Fibroblast of the aortic adventitia (primary cell): ENCODE measurements around the gene ZSCAN22. TPM values are rescaled to one million over a fixed set of nuclear protein-coding genes. Genes with fewer than 3 reads are reported as not detected.

Experiments
- DNase-seq: peaks from one replicate; pipeline ENCODE4 v3.0.0-alpha.2; 2010; ENCODE audit warnings: low read depth
- H3K4me3 ChIP-seq: 2 replicates; pipeline ENCODE4 v1.5.1; 2011; ENCODE audit warnings: low read depth, mild to moderate bottlenecking, control low read depth, low read length, moderate library complexity
- total RNA-seq: library from RNA; depleted of rRNA; stranded (reverse); fragments of >200 nt; gene quantifications from 2 replicates; pipeline ENCODE4 v1.2.3, GENCODE V29; 2012; ENCODE audit warnings: low replicate concordance
- TF ChIP-seq, protein P1 (sequence below): IDR thresholded peaks from 2 replicates; pipeline ENCODE4 v1.5.1; 2011; ENCODE audit warnings: mild to moderate bottlenecking, low read length, control low read depth, inconsistent platforms; ENCODE audit not compliant: insufficient read depth

ZSCAN22 gene
- total RNA-seq, 1 donor, result 4.1 TPM

GRCh38 chr19:58355215-58355796 lies 28.5 kb downstream of the ZSCAN22 start:
- DNase-seq, result no peak
- no peak overlapping the region for H3K4me3 ChIP-seq

DNA sequence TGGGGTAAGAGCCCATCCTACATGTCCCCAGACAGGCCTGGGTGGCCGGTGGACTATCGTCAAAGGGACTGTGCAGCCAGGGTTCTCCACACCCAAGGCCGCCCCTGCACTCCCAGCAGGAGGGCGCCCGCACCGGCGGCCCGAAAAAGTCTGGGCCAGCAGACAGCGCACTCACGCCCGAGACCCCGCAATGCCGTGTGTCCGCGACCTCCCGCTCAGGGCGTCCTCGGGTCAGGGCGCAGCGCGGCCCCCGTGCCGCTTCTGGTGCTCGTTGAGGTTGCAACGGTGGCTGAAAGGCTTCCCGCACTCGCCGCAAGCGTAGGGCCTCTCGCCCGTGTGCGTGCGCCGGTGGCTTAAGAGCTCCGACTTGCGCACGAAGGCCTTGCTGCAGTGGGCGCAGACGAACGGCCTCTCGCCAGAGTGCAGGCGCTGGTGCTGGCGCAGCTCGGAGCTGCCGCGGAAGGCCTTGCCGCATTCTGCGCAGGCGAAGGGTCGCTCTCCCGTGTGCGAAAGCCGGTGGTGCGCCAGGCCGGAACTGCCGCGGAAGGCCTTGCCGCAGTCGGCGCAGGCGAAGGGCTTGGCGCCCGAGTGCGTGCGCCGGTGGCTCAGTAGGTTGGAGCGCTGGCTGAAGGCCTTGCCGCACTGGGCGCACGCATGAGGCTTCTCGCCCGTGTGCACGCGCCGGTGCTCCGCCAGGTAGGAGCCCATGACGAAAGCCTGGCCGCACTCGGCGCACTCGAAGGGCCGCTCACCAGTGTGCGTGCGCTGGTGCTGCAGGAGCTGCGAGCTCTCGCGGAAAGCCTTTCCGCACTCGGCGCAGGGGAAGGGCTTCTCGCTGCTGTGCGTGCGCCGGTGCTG lies 29.3 kb downstream of the ZSCAN22 start:
- DNase-seq, result peak; percentile 10
- no peak overlapping the region for H3K4me3 ChIP-seq
- TF ChIP-seq, protein P1, sequence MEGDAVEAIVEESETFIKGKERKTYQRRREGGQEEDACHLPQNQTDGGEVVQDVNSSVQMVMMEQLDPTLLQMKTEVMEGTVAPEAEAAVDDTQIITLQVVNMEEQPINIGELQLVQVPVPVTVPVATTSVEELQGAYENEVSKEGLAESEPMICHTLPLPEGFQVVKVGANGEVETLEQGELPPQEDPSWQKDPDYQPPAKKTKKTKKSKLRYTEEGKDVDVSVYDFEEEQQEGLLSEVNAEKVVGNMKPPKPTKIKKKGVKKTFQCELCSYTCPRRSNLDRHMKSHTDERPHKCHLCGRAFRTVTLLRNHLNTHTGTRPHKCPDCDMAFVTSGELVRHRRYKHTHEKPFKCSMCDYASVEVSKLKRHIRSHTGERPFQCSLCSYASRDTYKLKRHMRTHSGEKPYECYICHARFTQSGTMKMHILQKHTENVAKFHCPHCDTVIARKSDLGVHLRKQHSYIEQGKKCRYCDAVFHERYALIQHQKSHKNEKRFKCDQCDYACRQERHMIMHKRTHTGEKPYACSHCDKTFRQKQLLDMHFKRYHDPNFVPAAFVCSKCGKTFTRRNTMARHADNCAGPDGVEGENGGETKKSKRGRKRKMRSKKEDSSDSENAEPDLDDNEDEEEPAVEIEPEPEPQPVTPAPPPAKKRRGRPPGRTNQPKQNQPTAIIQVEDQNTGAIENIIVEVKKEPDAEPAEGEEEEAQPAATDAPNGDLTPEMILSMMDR, result no peak

More at GRCh38 chr19:58355215-58355796, 28.5 kb downstream of the ZSCAN22 start:
- TF ChIP-seq, protein P1, result no peak

DNA sequence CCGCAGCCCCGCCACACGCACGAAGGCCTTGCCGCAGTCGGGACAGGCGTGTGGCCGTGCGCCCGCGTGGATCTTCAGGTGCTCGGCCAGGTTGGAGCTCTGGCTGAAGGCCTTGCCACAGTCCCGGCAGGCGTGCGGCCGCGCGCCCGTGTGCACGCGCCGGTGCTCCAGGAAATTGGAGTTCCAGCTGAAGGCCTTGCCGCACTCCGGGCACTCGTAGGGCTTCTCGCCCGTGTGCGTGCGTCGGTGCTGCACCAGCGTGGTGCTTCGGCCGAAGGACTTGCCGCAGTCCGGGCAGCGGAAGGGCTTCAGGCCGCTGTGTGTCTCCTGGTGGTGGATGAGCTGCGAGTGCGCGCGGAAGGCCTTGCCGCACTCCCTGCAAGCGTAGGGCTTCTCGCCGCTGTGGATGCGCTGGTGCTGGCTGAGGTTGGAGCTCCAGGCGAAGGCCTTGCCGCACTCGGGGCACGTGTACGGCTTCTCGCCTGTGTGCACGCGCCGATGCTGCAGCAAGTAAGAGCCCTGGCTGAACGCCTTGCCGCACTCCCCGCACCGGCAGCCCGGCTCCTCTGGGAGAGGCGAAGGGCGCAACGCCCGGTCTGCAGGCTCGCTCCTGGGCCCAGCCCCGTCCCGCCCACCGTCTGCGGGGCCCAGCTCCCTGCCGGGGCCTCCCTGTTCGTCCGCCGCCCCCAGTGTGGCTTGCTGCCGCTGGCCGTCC lies 30.1 kb downstream of the ZSCAN22 start:
- TF ChIP-seq, protein P1, result no peak
- H3K4me3 ChIP-seq, result no peak overlapping the region
- no peak for DNase-seq

DNA sequence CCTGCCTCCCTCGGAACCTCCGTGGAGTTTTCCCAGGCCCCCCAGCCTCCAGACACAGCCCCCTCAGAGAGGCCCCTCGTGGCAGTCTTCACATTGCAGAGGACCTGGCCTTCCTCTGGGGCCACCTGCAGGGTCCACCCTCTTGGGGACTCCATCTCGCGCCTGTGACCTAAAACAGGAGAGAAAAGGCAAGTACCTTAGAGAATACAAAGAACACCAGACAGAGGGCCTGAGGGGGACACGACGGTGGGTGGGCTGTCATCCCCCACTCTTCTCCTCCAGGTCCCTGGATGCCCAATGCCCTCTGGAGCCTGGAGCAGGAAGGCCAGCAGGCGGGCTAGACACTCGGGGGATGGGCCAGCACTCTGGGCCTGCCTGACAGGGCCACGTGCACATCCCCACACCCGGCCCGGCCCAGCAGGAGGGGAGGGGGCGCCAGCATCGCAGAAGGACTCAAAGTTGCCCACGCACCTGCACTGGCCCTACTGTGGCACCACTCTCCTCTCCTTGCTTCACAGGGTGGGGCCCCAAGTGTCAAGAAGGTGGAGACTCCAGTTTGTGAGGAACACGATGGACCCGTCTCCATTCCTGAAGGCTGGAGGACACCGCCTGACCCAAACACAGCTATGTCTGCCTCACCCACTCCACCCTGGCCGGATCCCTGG lies 30.8 kb downstream of the ZSCAN22 start:
- no peak overlapping the region for H3K4me3 ChIP-seq
- DNase-seq, result no peak
- TF ChIP-seq, protein P1, result no peak

DNA sequence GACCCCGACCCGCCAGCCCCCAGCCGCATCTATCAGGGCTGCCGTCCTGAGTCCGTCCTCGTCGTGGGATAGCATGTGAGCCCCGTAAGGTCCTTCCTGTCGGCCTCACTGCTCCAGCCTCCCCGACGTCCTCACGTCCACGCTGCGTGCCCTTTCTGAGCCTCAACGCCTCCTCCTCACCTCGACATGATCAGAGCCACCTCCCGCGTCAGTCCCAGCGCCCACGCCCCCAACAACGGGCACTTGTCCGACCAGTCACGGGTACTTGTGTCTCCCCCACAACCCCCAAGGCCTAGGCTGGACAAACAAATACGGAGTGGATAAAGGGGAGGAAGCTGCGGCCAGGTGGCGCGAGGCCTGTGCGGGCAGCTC lies 35.1 kb downstream of the ZSCAN22 start:
- TF ChIP-seq, protein P1, result no peak
- no peak for DNase-seq
- peak overlapping the region; percentile 80 for H3K4me3 ChIP-seq

DNA sequence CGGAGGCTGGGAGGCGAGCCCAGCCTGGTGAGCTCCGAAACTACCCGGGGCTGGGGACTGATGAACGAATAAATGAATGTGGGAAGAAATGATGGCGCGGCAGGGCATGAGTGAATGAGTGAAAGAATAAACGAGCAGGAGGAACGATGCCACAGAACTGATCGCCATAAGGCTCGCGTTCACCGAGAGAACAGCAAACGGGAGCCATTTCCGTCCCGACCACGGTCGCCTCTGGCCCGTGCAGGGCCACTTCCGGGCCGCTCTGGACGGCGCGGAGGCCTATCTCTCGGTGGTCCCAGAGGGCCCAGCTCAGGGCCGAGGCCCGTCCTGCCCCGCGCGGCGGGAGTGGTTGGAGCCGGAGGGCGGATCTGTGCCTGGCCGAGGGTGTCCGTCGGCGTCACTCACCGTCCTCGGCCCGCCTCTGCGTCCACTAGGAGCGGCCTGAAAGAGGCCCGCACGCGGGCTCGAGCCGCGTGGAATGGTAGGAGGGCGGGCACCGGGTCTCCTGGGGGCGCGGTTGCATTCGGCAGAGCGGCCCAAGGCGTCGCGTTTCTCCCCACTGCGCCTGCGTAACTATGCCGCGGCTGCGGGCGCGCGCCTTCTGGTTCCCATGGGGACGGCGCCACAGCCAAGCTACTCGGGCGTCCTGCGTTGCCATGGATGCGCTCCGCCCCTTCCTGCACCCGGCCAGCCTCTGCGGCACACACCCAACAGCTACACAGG lies 35.6 kb downstream of the ZSCAN22 start, which contains the start of gene ZNF497:
Gene ZNF497, minus strand, starts transcription at position 480 of the 723 bp plus-strand sequence. CDS start 5,116 bp downstream, outside the sequence.
- TF ChIP-seq, protein P1, result no peak
- peak; percentile 95 for DNase-seq
- H3K4me3 ChIP-seq, result peak within 1 kb of the TSS; percentile 80
